GM21737 (cell line): ENCODE data around the gene SECISBP2.
A peak's percentile ranks its signal among the peaks of the same experiment; 100 is the strongest.
"Not testable (repeated sequence)": the region's sequence is repeated elsewhere in the genome, so short reads cannot be mapped to it uniquely, and the experiment has no call there.

ENCODE experiments used
- ATAC-seq: cut with Tn5 transposase; IDR thresholded peaks from one replicate; pipeline ENCODE4 v1.9.1; 2021; ENCODE audit warnings: mild to moderate bottlenecking, moderate library complexity; ENCODE audit not compliant: unreplicated experiment

The SECISBP2 gene

GRCh38 chr9:89309608-89310474, 8.5 kb upstream of the SECISBP2 start:
- ATAC-seq, result no peak

- peak; percentile 90 for ATAC-seq
Measured at GRCh38 chr9:89310475-89311345, 7.6 kb upstream of the SECISBP2 start, which contains the start of gene CKS2. Gene CKS2 (plus strand): TSS chr9:89311195. CDS start chr9:89311293, 98 bp downstream.

GRCh38 chr9:89311346-89312221, 6.7 kb upstream of the SECISBP2 start:
- no peak for ATAC-seq

GRCh38 chr9:89312222-89312571, 6.1 kb upstream of the SECISBP2 start:
- ATAC-seq, result no peak

GRCh38 chr9:89313842-89314241, 4.5 kb upstream of the SECISBP2 start:
- ATAC-seq, result no peak

- ATAC-seq, result no peak
Measured at GRCh38 chr9:89314955-89315354, 3.3 kb upstream of the SECISBP2 start.

GRCh38 chr9:89315482-89315881, 2.8 kb upstream of the SECISBP2 start:
- no peak for ATAC-seq

- no peak for ATAC-seq
Measured at GRCh38 chr9:89317282-89317681, 1.0 kb upstream of the SECISBP2 start.

- ATAC-seq, result no peak
Measured at GRCh38 chr9:89319015-89319905, 960 bp downstream of the SECISBP2 start.

GRCh38 chr9:89323390-89323789, 5.1 kb downstream of the SECISBP2 start:
- no peak for ATAC-seq

GRCh38 chr9:89325733-89326132, 7.4 kb downstream of the SECISBP2 start:
- no peak for ATAC-seq

- no peak for ATAC-seq
Measured at GRCh38 chr9:89328064-89328463, 9.8 kb downstream of the SECISBP2 start.

GRCh38 chr9:89329917-89330316, 11.6 kb downstream of the SECISBP2 start:
- no peak for ATAC-seq

- ATAC-seq, result no peak
Measured at GRCh38 chr9:89330513-89330912, 12.2 kb downstream of the SECISBP2 start.

GRCh38 chr9:89339807-89340206, 21.5 kb downstream of the SECISBP2 start:
- no peak for ATAC-seq

- no peak for ATAC-seq
Measured at GRCh38 chr9:89340332-89340731, 22.0 kb downstream of the SECISBP2 start.

GRCh38 chr9:89342213-89342612, 23.9 kb downstream of the SECISBP2 start:
- no peak for ATAC-seq

GRCh38 chr9:89342948-89343347, 24.6 kb downstream of the SECISBP2 start:
- no peak for ATAC-seq

- ATAC-seq, result not testable (repeated sequence)
Measured at GRCh38 chr9:89343812-89344211, 25.5 kb downstream of the SECISBP2 start.

GRCh38 chr9:89345476-89345875, 27.2 kb downstream of the SECISBP2 start:
- no peak for ATAC-seq
